HG03558 (cell line): Measurements from ENCODE around the gene ARL6IP4.

Experiments
- ATAC-seq: cut with Tn5 transposase; IDR thresholded peaks from one replicate; pipeline ENCODE4 v1.9.1; 2021; ENCODE audit warnings: moderate number of reproducible peaks; ENCODE audit not compliant: unreplicated experiment; ENCODE audit errors: extremely low read depth

ARL6IP4 gene

GRCh38 chr12:122989225-122989839 lies 8.9 kb downstream of the ARL6IP4 start:
- ATAC-seq, result no peak

GRCh38 chr12:122989874-122990419 lies 9.5 kb downstream of the ARL6IP4 start:
- no peak for ATAC-seq

DNA sequence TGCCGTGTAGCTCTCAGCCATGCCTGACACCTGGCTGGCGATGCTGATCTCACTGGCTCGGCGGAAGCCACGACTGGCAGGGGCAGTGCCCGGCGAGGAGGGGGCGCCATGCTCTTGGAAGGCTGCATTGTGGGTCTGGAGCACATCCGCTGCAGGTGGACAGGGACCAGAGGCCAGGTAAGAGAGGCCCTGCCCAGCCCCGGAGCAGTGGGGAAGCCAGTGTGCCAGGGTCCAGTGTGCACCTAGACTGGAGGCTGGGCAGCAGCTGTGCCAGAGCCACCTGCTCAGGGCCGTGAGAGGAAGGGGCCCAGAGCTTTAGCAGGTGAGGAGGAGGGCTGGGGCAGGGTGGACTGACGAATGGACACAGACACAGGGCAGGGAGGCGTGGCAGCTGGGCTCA lies 10.1 kb downstream of the ARL6IP4 start:
- ATAC-seq, result no peak

GRCh38 chr12:122990961-122991622 lies 10.6 kb downstream of the ARL6IP4 start:
- ATAC-seq, result no peak

- no peak for ATAC-seq
Observed at GRCh38 chr12:122991623-122992275, 11.3 kb downstream of the ARL6IP4 start.

- no peak for ATAC-seq
Observed at GRCh38 chr12:122992386-122992785, 11.9 kb downstream of the ARL6IP4 start.

GRCh38 chr12:122994140-122994675 lies 13.7 kb downstream of the ARL6IP4 start:
- no peak for ATAC-seq

DNA sequence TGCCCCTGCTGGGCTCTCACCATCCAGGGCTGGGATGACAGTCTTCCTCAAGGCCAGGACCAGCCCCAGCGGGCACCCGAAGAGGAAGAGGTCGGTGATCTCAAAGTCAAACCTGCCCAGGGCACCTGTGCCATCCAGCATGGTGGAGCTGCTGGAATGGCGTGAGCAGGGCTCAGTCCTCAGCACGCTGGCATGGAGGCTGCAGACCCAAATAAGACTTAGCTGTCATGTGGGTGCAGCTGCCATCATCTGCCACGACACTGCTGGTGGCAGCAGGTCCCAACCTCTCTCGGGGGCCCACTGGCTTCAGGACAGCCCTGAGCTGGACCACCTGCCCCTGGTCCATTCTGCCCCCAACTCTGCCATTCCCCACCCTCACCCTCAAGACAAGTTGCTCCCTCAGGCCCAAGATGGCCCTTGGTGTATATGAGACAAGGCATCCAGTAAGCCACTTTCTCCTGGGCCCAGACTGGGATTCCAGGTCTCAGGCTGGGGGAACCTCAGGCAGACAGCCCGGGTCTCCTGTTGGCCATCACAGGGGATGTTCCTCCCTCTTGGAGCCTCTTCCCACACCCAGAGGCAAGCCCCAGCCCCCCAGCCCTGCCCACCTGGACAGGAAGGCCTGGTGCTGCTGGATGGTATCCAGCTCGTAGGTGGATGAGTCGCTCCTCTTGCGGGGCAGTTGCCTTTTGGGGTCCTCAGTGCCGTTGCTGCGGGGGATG lies 14.5 kb downstream of the ARL6IP4 start:
- no peak for ATAC-seq

DNA sequence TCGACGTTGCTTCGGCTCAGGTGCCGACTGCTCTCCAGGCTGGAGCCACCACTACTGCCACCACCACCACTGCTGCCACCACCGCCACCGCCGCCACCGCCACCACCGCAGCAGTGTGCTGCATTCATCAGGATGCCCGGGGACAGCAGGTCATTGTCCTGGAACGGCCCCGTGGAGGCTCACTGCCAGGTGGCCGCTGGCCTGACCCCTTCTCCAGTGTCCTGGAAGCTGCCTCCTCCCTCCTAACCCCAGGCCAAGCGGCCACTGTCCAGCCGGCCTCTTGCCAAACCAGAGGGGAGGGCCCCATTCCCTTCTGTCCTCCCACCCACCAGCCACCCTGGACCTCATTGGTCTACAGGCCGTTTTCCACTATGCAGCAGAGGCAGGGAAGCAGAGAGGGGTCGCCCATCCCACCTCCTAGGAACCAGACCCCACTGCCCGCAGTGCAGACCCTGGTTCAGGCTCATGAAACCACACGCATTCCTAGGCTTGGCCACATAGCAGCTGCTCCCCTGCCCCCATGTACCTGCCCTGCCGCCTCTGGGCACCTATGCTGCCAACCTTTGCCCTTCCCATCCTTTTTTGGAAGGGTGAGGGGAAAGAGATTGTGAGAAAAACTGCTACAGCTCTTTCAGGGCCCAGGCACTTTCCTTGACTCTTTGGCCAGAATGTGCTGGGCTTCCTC lies 15.2 kb downstream of the ARL6IP4 start:
- no peak for ATAC-seq

GRCh38 chr12:122996188-122996601 lies 15.7 kb downstream of the ARL6IP4 start:
- ATAC-seq, result no peak

DNA sequence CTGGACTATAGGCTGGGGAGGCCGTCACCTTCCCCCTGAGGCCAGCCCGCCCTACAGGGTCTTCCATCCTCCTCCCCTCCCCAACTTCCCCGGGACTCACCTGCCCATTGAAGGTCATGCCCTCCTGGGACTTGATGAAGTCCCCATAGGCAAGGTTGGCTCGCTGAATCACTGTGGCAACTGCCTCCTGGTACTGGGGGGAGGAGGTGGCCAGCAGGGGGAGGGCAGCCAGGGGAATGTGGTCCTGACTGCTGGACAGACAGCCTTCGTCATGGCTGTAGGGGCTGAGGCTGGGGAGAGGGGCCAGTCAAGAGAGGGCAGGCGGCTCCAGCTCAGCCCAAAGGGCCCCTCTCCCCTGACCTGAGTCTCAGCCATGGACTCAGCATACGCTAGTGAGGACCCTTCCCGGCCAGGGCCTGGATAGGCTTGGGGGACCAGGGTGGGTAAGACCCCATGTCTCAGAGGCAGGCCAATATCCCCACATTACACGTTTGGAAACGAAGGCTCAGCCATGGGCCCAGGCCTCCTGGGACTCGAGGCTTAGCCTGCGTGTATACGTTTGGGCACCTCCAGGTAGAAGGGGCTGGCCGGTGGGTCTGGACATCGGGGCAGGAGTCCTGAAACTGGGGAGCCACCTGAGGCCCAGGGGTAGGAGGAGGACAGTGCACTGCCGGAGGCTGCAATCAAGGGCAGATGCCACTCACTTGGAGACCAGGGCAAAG lies 16.3 kb downstream of the ARL6IP4 start:
- no peak for ATAC-seq

GRCh38 chr12:122997343-122998250 lies 17.1 kb downstream of the ARL6IP4 start:
- ATAC-seq, result no peak

DNA sequence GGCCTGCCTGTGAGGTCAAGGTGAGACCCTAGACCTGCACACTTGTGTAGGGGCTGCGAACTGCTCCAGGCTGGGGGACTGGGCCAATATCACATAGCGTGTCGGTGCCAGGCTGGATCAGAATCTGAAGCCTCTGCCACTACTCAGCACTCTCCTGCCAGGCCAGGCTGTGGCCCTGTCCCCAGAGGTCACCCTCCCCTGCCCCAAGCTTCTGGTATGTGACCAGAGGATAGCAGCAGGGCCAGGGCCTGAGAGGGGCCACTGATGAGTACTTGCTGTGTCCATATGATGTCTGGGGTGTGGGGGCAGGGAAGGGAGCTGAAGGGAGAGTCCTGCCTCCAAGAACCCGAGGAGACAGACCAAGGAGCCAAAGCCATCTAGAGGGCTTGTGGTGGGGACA lies 17.8 kb downstream of the ARL6IP4 start:
- no peak for ATAC-seq

DNA sequence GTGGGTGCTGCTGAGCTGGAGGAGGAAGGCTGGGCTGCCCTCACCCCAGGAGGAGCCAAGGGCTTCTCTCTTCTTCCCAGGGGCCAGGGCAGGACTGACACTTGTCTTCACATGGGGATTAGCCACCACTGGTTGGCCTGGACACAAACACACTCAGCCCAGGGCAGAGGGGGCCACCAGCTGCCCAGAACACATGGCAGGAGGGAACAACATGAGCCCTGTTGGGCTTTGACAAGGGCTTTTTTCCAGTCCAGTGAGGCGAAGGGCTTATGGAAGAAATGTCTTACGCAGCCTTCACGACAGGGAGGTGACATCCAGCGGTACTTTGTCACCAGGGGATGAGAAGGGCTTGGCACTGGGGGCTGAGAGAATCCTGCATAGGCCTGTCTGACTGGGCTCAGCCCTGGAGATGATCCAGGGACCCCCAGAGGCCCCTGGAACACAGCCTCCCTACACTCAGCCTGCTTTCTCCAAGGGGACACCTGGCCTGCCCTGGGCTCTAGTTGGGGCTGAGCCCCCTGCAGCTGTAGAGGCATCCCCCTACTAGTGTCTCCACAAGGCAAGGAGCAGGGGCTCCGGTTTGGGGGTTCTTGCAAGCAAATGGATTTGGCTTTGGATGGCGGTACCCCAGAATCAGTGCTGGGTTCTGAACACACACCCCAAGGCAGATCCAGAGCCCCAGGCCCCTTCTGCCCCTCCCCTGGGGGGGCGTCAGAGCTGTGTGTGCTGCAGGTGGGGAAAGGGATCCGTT lies 18.9 kb downstream of the ARL6IP4 start:
- no peak for ATAC-seq

GRCh38 chr12:122999986-123000420 lies 19.5 kb downstream of the ARL6IP4 start:
- no peak for ATAC-seq

- ATAC-seq, result no peak
Observed at GRCh38 chr12:123000578-123000977, 20.1 kb downstream of the ARL6IP4 start.

- no peak for ATAC-seq
Observed at GRCh38 chr12:123001464-123001863, 21.0 kb downstream of the ARL6IP4 start.
